NOMO-1 treated with dmso at 0.1 percent for 144 hours (cell line): Measurements from ENCODE around the gene ADAD1.
"Not testable (repeated sequence)": the region's sequence is repeated elsewhere in the genome, so short reads cannot be mapped to it uniquely, and the experiment has no call there.

Source experiments
- DNase-seq: peaks from one replicate; lab custom pipeline; 2025; ENCODE audit not compliant: unreplicated experiment; lab: John Stamatoyannopoulos, UW

Gene ADAD1

DNA sequence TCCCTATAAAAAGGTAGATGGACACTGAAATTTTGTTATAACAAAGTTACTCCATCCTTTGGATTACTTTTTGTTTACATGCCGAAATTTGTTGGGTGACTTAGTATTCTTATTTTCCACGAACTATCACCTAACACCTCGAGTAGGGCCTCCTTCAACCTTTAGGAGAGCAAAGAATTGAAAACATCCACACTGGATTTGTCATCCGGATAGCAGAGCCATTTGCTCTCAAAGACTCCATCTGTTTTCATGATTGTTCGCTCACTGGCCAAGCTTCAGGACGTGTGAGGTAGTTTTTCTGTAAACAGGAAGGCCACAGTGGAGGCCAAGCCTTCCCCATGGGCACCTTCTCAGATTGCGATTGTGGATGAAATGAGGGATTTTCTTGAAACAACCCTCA lies at the start of gene ADAD1:
Gene ADAD1, plus strand, starts transcription at position 301 of the 400 bp plus-strand sequence. CDS start 1,059 bp downstream, outside the sequence.
- DNase-seq, result no peak

DNA sequence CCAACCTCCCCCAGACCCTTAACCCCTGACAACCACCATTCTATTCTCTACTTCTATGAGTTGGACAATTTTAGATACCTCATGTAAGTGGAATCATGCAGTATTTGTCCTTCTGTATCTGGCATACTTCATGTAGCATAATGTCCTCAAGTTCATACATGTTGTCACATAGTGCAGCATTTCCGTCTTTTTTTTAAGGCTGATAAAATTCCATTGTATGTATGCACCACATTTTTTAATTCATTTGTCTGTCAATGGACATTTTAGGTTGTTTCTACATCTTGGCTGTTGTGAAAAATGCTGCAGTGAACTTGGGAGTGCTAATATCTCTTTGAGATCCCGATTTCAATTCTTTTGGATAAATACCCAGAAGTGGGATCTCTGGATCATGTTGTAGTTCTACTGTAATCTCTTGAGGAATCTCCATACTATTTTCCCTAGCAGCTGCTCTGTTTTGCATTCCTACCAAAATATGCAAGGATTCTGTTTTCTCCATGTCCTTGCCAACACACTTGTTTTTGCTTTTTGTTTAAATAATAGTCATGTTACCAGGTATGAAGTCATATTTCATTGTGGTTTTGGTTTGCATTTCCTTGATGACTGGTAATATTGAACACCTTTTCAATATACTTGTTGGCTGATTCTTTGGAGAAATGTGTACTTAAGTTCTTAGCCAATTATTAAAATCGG lies 48.8 kb upstream of the ADAD1 start:
- no peak for DNase-seq

DNA sequence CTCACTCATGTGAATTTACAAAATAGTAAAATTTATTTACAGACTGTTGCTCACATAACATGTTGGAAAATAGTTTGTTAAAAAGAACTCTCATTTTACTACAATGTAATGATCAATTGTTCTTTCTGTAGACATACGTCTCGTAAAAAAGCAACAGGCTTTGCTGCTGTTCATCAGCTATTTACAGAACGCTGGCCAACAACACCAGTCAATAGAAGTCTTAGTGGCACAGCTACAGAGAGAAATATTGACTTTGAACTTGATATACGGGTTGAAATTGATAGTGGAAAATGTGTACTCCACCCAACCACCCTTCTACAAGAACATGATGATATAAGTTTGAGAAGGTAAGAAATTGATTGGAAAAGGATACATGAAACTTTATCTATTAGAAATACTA lies 47.6 kb upstream of the ADAD1 start:
- no peak for DNase-seq

DNA sequence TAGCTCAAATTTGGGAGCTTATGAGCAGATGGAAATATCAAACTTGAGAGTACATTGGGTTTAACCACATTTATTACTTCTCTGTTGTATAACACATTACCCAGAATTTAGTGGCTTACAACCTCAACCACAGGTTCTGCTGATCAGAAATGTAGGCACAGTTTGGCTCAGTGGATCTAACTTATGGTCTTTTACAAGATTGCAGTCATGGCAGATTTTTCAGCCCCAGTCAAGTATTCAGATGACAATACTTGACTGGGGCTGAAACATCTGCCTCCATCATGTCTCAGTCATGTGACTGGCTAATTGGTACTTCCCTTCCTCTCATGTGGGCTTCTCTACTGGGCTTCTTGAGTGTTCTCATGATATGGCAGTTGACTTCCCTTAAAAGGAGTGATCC lies 44.0 kb upstream of the ADAD1 start:
- DNase-seq, result no peak

DNA sequence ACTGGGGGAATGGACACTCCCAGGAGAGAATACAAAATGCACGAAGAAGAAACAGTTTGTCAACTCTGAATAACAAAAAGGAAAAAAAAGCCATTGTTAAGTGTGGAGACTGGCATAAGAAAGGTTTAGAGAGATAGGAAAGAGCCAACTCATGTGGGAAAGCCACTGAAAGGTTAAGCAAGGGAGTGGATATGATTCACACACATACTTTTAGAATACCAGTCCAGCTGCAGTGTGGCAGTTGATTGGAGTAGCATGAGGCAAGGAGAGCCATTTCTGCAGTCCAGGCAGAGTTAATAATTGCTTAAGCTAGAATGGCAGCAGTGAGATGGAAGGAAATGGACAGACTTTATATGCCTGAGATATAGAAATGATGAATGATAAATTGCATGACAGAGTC lies 36.9 kb upstream of the ADAD1 start:
- DNase-seq, result no peak

DNA sequence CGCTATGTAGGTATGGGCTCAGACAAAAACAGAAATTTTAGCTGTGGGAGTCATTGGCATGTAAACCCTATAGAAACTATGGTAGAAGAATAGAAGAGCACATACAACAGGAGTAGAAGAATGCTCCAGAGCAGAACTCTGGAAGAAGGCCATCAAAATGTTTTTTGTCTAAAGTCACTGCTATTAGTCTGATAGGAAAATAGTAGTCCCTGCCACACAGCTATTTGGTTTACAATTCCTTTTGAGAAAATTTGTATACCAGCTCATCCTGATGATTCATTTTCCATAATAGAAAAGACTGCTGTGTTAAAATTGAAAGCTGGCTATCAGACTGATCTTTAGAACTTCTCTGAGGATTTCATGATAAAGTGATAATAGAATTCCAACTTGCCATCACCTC lies 32.8 kb upstream of the ADAD1 start:
- no peak for DNase-seq

DNA sequence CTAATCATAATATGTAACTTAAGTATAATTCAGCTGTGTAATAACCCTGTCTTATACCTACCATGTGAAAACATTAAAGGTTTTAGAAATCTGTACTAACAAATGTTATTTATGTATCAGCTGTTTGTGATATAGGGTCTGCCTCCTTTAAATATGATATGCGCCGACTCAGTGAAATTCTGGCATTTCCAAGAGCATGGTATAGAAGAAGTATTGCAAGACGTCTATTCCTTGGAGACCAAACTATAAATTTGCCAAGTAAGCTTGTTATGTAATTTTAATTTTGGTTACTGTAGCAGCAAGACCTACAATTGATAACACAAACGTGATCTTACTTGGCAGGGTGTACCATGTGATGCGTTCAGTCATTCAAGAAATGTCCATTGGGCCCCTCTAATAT lies 32.3 kb upstream of the ADAD1 start:
- no peak for DNase-seq

DNA sequence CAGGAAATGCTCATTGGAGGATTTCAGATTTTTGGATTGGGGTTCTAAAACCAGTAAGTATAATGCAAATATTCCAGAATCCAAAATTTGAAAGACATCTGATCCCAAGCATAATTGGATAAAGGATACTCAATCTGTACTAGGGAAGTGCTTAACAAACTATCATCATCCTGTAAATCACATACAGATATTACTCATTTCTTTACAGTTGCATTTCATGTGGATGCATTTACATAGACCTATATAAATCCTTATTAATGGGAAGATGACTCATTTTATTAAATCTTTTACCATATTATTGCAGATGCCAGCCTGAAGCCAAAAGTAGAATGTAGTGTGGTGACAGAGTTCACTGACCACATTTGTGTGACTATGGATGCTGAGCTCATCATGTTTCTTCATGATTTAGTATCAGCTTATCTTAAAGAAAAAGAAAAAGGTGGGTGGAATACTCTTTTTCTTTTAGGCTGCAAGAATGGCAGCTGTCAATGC lies 22.4 kb upstream of the ADAD1 start:
- DNase-seq, result no peak

DNA sequence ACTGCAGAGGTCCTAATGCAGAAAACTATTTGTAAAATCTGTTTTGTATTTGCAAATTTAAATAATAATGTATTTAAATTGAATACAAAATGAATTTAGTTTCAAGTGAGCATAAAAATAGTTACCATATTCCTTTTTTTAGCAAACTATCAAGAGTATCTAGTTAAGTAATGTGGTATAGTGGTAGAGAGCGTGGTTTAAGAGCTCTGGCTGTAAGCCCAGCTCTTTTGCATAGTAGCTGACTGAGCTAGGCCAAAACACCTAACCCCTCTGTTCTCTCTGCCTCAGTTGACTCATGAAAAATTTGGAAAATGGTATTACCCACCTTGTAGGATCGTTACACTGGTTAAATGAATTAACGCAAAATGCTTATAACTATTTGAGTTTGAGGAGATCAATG lies 18.1 kb upstream of the ADAD1 start:
- DNase-seq, result no peak

DNA sequence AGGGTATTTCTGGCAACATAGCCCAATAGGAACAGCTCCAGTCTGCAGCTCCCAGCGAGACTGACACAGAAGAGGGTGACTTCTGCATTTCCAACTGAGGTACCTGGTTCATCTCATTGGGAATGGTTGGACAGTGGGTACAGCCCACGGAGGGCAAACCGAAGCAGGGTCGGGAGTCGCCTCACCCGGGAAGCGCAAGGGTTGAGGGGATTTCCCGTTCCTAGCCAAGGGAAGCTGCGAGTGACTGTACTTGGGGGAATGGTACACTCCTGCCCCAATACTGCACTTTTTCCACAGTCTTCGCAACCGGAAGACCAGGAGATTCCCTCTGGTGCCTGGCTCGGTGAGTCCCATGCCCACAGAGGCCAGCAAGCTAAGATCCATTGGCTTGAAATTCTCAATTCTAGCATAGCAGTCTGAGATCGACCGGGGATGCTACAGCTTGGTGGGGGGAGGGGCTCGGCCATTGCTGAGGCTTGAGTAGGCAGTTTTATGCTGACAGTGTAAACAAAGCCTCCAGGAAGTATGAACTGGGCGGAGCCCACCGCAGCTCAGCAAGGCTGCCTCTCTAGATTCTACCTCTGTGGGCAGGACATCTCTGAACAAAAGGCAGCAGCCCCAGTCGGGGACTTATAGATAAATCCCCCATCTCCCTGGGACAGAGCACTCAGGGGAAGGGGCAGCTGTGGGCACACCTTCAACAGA lies 14.0 kb upstream of the ADAD1 start:
- no peak for DNase-seq

DNA sequence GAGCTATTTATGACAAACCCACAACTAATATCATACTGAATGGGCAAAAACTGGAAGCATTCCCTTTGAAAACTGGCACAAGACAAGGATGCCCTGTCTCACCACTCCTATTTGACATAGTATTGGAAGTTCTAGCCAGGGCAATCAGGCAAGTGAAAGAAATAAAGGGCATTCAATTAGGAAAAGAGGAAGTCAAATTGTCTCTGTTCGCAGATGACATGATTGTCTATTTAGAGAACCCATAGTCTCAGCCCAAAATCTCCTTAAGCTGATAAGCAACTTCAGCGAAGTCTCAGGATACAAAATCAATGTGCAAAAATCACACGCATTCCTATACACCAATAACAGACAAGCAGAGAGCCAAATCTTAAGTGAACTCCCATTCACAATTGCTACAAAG lies 10.0 kb upstream of the ADAD1 start:
- not testable (repeated sequence) for DNase-seq

DNA sequence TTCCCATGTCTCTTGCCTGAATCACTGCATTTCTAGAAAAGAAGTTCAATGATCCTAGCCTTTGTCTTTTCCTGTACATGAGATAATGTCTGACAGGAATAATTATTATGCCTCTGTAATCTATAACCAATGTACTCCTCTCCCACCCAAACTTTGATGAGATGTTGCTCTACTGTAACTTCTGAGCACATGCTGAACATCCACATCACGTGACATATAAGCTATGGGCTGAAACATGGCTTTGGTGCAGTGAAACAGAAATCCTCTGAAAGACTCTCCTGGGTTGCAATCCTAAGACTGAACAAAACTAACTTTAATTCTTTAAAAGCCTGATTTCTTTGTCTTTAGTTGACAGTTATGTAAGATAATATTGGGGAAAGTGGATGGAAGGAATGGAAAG lies 1.5 kb upstream of the ADAD1 start:
- DNase-seq, result no peak

DNA sequence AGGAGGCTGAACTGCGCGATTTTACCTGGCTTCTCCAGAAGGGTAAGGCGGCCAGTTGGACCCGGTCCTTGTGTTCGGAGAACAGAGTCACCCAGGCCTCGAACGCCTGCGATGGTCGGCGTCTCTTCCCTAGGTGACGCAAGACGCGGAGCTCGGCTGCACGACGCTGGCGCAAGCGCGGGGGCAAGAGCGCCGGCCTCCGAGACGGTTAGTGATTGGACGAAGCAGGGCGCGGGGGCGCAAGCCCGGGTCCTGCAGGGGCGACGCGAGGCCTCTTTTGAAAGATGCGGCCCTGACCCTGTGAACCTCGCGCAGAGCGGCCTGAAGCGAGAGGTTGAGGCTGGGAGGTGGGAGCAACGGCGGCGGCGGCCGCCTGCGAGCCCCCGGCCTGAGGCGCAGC lies 428 bp downstream of the ADAD1 start:
- DNase-seq, result no peak

DNA sequence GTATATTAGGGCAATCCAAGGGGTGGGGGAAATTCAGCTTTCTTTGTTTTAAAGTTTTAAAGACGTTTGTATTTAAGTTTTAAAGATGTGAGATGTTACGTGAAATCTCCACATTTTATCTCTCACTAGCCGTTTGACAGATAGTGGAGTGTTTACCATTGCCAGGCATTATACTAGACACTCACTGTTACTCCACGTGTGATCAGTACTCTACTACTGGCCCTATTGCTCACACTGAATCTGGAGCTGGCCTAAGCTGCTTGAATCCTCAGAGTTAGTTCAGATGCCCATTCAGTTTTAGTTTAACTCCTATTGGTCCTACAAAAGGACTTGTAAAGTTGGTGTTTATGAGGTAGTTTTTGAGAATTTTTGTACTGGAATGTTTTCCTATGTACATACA lies 4.5 kb downstream of the ADAD1 start:
- DNase-seq, result no peak

DNA sequence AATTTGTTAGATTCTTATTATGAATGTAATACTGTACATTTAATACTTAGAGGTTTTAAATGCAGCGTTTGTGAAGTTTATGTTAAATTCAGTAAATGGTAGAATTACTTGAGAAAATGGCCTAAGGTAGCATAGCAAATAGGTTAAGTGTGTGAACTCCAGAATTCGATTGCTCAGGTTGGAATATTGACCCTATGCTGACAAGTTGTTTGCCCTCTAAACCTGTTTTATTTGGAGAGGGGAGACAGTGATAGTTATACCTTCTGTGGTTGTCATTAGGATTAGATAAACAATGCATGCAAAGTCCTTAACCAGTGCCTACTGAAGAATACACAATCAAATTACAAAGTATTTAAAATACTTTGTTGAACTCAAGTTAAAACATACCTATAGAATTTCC lies 5.4 kb downstream of the ADAD1 start:
- DNase-seq, result no peak

DNA sequence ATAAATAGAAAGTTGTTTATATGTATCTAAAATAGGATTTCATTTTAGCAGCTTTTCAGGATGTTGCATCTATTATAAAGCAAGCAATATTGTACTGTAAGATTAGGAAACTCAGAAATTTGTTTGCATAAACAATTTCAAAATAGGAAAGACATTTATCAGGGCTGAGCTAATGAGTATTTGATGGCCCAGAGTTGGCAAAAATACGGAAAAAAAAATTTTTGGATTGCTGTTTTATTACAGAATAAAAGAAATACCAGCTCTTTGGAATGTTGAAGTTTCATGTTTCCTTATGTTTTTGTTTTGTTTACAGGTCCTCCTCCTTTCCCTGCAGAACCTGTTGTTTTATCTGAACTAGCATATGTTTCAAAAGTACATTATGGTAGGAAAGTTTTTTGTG lies 14.5 kb downstream of the ADAD1 start:
- no peak for DNase-seq

DNA sequence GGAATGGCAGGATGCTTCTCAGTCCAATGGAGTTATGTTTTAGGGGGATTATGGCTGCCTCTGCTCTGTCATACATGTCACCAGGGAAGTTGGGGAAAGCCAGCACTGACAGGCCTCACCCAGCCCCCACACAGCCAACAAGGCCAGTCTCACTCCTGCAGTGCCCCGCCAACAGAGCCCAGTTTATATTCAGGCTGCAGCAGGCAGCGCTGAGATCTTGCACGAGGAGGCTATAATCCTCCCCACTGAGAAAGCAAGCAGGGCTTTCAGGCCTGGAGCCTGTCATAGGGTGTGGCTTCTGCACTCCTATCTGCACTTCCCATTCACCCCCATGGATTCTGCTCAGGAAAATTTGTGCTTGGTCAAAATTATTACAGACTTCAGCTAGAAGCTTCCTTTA lies 25.1 kb downstream of the ADAD1 start:
- DNase-seq, result no peak

DNA sequence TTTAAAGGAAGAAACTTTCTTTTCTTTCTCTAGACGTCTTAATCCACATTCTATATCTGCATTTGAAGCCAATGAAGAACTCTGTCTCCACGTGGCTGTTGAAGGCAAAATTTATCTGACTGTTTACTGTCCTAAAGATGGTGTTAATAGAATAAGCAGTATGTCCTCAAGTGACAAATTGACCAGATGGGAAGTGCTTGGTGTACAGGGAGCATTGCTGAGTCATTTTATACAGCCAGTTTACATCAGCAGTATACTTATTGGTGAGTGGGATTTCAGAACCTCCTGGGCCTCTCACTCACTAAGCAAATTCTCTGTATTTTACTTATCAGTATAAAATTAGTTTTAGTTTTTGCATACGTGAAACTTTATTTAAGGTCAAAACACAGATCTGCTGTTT lies 33.7 kb downstream of the ADAD1 start:
- no peak for DNase-seq

DNA sequence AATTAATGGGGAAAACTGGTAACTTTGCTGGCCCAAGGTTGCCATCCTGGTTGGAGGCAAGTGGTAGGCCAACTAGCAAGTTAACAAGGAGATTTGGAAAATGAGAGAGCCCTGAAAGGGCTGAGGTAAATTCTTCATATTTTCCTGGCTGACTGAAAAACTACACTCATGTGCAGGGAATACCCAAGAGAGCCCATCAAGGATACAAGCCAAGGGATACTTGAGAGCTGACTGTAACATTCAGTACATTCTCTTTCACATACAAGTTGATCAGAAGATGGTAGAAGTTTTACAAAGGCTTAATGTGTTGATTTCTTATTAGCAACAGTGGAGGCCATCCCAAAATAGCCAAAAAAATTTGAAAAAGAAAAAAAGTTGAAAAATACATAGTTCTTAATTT lies 44.4 kb downstream of the ADAD1 start:
- no peak for DNase-seq

DNA sequence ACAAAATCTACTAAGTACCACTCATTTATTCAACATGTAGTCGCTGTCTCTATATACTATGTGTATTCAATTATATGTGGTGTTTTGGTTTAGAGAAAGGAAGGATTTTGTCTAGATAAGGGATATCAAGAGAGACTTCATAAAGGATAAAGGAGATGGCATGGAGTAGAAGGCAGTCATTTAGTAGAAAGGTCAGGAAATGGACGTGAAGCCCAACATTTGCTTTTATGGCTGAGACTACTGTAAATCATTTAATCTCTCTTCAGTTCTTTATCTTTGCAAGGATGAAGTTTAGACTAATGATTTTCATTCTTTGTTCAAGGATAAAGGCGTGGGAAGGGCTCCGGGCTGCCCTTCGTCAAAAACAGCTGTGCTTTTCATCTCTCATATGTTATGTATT lies 52.5 kb downstream of the ADAD1 start:
- DNase-seq, result no peak

DNA sequence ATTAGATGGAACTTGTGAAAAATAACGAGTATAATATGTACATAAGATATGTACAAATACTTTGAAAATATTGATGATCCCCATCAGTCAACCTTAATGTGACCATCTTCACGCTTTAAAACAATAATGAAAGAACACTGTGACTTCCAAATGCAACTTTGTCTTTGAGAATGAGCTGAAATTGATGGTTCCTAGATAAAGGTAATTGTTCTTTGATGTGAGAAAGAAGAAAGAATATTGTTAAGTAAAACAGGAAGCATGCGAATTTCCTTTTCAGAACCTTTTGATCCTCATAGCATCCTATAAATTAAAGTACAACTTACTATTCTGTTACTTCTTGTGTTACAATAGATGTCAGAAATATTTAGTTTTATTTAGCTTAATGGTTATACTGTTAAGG lies 55.5 kb downstream of the ADAD1 start:
- no peak for DNase-seq

DNA sequence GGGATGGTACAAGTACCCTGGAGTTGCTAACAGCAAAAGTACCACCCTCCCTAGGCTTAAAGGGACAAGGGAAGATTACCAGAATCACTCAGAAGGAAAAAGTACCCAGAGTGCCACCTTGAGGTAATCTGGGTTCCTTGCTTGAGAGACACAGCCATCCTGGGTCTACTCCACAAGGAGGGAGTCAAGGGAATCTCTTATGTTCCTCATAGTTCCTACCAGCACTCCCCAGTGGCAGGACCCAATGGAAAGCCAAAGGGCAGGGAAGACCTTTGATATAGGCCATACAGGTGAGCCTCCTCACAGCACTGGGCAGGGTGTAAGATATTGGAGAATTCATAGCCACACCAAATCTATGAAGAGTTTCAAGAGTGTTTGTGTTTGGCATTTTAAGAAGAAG lies 72.0 kb downstream of the ADAD1 start:
- DNase-seq, result no peak
